ENCODE data around the gene KRT28.

KRT28 gene

DNA sequence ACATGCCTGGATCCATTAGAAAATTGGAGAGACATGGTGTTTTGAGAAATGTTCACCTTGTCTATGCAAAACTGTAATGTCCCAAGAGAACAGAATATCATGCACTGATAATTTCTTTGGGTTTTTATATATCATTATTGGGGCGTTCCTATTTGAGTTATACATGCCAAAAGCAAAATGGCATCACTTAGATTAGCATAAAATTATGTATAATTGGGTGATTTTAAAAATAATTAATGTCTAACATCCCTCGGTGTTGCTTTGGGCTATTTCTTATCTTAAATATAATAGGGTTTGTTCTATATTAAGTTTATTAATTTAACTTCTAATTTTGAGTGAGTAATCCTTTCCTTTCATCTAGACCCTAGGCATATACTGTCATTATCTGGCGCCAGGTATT, at the start of gene KRT28:
KRT28 (minus strand) TSS at position 101 of the 400 bp plus-strand sequence; CDS start at position 35, 66 bp downstream.
- DNase-seq (ENCODE audit: low read depth in 2 of 2): no peak

GRCh38 chr17:40848583-40849235, 49.0 kb upstream of the KRT28 start:
- DNase-seq (ENCODE audit: low read depth in 2 of 2): no peak

DNA sequence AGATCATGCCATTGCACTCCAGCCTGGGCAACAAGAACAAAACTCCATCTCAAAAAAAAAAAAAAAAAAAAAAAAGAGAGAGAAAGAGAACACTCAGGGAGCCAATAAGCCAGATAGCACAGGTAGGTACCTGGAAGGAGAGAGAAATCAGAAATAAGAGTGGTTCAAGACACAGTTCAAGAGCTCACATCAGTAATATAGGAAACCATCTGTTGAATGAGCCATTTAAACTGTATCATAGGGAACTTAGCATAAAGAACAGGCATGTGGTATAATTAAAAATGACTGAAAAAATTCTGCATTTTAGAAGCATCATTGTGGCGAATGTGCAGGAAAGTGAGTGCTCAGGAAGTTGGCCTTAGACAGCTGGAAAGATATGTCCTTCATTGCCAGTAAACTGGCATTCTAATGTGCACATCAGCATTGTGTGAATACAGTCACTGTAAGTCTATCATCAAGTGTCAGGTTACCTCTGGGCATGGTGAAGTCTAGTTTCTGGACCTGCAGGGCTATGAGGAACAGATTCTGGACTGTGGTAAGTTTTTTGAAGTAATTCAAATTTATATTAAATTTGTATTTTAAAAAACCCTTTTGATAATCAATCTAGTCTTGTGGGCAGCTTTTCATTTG, 46.9 kb upstream of the KRT28 start:
- DNase-seq (ENCODE audit: low read depth in 2 of 2): no peak

DNA sequence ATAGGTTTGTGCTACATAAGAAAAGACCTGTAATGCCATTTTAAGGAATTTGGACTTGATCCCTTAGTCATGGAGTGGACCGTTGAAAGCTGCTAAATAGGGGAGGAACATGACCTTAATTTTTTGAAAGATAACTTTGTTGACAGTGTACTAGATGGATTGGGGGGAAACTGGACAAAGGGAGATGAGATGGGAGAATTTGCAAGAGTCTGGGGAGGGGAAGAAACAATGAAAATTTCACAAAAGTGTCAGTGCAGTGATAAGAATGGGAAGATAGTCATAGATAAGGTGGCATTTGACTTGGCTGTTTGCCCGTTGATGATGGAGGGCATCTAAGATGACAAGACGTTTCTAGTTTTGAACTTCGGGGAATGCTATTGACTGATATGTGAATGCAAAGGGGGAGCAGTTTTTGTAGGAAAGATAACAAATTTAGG, 44.9 kb upstream of the KRT28 start:
- no peak for DNase-seq (ENCODE audit: low read depth in 2 of 2)

DNA sequence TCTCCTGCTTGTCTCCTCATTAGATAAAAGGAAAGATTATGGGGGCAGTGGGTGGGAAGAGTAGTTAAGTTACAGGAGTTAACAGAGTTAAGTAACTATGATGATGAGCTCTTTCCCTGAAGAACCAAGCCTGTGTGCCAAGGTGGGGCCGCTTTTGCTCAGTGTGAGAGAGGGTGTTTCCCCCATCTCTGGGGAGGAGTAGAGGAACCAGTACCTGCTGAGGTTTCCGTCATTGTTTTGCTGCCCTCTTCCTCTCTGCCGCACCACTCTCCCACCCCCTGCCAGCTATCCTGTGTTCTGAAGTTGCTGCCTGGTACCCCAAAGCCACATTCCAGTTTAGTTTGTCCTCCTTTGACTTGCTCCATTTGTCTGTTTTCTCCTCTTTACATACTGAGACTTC, 43.5 kb upstream of the KRT28 start:
- DNase-seq (ENCODE audit: low read depth in 2 of 2): no peak

DNA sequence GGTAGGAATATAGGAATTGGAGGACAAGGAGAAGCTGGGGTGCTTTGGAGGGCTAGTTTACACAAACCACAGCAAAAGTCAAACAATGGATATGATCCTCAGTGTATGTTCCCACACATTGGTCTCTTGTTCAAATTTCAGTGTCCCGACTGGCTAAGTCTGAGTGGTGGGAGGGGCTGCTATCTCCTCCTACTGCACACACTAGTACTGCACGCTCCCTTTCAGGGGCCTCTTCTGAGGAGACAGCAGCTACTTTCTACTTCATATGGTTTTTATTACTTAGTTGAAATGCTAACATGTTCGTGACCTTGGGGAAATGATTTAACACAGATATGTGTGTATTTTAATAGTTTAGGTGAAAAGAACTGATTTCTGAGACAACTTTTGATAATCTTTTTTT, 41.5 kb upstream of the KRT28 start:
- no peak for DNase-seq (ENCODE audit: low read depth in 2 of 2)

DNA sequence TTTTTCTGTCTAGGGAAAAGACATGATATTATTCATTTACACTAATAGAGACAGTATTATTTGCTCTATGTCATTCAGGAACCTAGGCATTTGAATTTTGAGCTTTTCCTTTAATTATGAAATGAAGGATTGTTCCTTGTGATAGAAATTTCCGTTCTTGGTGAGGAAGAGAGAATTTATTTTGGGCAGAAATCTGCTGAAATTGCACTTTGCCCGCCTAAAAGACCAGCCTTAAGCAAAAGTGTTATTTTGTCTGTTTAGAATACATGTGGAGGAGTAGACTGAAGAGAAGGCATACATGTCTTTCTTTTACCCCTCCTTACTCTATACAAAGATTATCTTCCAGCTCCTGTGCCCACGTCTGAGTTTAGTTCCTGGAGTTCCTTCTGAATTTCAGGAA, 39.4 kb upstream of the KRT28 start:
- no peak for DNase-seq (ENCODE audit: low read depth in 2 of 2)

GRCh38 chr17:40836020-40836419, 36.3 kb upstream of the KRT28 start:
- DNase-seq (ENCODE audit: low read depth in 2 of 2): no peak

GRCh38 chr17:40833882-40834281, 34.1 kb upstream of the KRT28 start:
- DNase-seq (ENCODE audit: low read depth in 2 of 2): no peak

DNA sequence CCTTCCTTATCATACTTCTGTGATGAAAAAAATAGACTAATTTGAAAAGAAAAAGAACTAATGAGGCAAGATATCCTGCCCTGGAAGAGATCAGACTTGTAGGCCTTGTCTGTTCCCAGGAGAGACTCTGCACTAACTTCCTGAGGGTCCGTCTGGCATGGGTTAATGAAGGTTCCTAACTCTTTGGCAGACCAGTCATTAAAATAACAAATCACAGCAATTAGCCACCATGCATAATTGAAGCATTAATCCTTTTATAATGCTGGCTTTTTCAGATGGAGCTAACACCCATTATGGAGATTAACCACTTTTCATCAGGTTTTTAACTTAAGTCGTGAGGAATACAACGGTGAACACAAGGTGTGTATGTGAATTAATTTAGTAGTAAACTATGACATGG, 33.1 kb upstream of the KRT28 start:
- DNase-seq (ENCODE audit: low read depth in 2 of 2): no peak

DNA sequence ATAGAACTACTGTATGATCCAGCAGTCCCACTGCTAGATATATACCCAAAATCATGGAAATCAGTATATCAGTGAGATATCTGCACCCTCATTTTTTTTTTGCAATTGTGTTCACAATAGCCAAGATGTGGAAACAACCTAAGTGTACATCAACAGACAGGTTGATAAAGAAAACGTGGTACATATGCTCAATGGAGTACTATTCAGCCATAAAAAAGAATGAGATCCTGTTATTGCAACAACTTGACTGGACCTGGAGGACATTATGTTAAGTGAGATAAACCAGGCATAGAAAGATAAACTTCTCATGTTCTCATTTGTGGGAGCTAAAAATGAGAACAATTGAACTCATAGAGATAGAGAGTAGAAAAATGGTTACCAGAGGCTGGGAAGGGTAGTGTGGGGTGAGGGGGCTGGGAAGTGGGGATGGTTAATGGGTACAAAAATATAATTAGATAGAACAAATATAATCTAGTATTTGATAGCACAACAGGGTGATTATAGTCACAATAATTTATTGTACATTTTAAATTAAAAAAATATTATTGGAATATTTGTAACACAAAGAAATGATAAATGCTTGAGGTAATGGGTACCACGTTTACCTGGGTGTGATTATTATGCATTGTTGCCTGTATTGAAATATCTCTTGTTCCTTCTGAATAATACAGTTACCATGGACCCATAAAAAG, 30.5 kb upstream of the KRT28 start:
- no peak for DNase-seq (ENCODE audit: low read depth in 2 of 2)

GRCh38 chr17:40828454-40829044, 28.8 kb upstream of the KRT28 start:
- no peak for DNase-seq (ENCODE audit: low read depth in 2 of 2)

DNA sequence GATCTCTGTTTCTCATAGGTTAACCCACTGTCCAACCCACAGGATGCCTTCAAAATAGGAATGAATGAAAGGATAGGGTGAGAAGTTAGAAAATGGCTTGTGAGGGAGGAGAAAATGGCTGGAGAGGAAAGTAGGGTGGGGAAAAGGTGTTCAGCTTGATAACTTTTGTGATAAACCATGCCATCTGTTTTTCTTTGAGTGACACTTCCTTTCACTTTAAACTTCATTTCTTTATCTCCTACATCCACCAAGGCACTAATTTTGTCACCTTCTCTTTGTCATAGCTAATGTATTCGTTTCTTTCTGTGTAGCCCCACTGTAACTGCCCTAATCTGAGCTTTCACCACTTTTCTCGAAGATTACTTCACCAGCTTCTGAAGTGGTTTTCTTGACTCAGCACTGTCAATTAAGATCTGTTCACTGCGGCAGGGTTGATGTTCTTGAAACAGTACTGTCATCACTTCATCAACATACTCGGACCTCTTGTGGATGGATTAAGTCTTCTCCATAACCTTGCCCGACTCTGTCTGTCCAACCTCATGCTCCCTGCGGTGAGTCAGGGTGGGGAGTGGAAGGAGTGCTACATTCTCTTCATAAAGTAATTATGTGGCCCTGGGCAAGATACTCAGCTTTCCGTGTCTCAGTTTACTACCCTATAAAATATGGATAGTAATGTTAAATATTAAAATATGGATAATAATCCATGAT, 28.1 kb upstream of the KRT28 start:
- DNase-seq (ENCODE audit: low read depth in 2 of 2): no peak

GRCh38 chr17:40825599-40825998, 25.8 kb upstream of the KRT28 start:
- no peak for DNase-seq (ENCODE audit: low read depth in 2 of 2)

DNA sequence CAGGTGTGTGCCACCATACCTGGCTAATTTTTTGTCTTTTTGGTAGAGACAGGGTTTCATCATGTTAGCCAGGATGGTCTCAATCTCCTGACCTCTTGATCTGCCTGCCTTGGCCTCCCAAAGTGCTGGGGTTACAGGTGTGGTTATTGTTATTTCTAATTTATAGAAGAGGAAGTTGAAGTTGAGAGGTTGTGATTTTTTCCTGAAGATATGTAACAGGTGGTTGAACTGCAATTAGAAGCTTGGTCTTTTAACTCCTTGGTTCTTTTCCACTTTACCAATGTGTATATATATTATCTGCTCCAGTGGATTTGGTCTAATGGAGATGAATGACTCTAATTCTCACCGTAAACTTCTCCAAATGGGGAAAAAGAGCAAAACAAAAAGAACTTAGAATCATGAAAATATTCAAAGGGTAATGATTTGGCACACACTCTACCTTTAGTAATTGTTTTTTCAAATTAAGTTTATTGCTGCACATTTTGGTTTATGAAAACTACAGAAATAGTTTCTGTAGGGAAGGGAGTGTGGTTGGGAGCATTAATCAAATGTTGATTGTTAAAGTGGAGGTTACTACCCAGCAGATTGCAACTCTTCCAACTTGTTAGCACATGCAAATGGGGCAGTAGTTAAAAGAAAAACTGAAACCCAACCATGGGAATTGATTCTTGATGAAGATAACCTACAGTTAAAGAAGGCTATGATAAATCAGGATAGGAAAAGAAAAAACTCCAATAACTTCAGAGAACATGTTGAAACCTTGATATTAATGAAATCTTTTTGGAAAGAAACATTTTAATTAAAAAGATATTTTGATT, 24.5 kb upstream of the KRT28 start:
- DNase-seq (ENCODE audit: low read depth in 2 of 2): no peak

DNA sequence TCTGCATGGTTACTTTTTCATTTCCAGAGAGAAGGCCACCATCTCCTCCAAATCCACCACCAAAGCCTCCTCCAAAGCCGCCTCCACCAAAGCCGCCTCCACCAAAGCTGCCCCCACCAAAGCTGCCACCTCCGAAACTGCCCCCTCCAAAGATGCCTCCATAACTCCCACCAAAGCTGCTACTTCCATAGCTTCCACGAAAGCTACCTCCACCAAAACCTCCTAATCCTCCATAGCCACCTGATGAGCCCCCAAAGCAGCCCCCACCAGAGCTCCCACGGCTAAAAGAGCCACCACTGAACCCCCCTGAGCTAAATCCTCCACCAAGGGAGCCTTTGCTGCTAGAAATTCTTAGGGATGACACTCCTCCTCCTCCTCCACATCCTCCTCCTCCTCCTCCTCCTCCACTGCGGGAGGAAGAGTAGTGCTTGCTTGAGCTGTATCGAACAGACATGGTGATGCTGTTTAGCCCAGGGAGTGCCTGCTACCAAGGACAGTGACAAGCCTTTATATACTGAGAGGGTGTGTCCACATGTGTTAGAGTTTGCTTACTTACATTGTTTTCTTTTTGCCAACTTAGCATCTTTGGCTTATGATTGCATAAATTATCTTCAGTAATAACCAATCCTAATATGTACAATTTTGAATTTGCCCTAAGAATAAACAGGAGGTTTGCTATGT, 22.5 kb upstream of the KRT28 start, which contains the start of gene KRT10:
KRT10 (minus strand) TSS at position 483 of the 681 bp plus-strand sequence; CDS start at position 454, 29 bp downstream.
- no peak for DNase-seq (ENCODE audit: low read depth in 2 of 2)

- no peak for DNase-seq (ENCODE audit: low read depth in 2 of 2)
Observed at GRCh38 chr17:40821536-40821935, 21.8 kb upstream of the KRT28 start.

DNA sequence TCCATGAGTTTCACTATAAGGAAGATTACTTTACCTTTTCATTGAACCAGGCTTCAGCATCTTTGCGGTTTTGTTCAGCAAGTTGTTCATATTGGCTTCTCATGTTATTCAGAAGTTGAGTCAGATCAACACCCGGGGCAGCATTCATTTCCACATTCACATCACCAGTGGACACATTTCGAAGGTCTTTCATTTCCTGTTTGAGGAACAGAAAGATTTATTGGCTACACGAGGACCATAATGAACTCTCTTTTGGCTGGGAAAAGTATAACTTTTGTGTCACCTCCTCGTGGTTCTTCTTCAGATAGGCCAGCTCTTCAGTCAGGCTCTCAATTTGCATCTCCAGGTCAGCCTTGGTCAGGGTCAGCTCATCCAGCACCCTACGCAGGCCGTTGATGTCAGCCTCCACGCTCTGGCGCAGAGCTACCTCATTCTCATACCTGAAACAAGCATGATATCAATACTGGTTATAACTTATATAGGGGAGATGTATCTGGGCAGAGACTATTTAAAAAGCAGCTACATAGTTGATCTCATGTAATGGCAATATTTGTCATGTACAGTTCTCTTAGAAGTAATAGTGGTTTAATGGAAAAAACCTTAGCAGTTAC, 20.6 kb upstream of the KRT28 start:
- DNase-seq (ENCODE audit: low read depth in 2 of 2): no peak

DNA sequence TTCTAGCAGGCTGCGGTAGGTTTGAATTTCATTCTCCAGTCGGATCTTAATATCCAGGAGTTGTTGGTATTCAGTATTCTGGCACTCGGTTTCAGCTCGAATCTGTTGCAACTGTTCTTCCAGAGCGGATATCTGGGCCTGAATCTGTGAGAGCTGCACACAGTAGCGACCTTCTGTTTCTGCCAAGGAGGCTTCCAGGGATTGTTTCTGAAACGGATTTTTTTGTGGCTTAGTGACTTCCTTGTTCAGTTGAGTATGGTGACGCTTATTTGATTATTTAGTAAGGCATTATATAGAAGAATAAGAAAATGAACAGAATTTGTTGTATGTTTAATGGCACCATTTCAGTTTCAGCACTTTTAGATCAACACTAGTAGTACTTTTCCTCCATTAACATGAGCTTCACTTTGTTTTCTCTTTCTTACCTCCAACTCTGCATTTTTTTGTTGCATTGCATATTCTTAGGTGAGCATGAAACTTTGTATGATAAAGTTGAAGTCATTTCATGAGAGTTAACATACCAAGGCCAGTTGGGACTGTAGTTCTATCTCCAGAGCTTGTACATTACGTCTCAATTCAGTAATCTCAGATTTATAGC, 19.9 kb upstream of the KRT28 start:
- DNase-seq (ENCODE audit: low read depth in 2 of 2): no peak

Measured in activated CD8-positive, alpha-beta memory T cell treated with anti-CD3 and anti-CD28 coated beads for 4 hours (primary cell).